Activated CD8-positive, alpha-beta memory T cell treated with anti-CD3 and anti-CD28 coated beads for 48 hours (primary cell): Measurements from ENCODE around the gene GTF3C5.
"Not testable (repeated sequence)": the region's sequence is repeated elsewhere in the genome, so short reads cannot be mapped to it uniquely, and the experiment has no call there.

Experiments
- DNase-seq, 3 experiments: peaks; one replicate each; pipeline ENCODE4 v3.0.0-alpha.2; 2020; ENCODE audit warnings: low read depth in 2 of 3, low spot score in 2 of 3

Gene GTF3C5

DNA sequence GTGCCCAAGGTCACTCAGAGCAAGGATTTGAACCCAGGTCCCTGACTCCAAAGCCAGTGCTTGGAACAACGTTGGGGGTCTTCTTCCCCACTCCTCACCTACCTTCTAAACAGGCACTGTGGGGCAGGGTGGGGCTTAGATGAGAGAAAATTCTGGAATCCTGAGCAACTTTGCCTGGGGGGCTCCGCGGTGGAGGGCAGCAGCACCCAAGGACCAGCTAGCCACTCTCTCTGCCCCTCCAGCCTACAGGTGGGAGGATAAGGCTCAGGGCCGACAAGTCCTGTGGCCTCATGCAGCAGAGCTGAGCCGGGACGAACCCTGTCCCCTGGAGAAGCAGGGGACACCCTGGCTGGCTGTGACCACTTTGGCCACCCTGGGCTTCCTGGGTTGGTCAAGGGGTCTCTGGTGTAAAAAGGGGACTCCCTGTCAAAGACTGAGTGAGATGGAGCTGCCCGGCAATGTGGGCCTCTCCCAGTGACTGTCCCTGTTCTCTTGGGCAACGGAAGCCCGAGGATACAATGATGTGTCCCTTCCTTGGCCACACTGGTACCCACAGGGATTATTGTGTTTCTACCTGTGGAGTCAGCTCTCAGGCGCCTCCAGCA is 57.5 kb downstream of the GTF3C5 start:
- no peak for DNase-seq

DNA sequence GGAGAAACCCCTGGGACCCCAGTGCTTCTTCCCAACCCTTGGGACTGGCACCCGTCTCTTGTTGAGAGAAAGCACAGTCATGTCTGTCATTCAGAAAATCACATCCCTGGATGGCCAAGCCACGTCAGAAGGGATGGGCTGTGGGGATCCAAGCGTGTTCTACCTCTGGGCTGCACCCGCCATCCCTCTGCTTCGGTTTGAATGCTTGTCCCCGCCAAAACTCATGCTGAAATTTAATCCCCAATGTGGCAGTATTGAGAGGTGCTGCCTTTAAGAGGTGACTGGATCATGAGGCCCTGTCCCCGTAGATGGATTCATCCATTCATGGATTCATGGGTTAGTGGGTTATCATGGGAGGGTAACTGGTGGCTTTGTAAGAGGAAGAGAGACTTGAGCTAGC is 58.0 kb downstream of the GTF3C5 start:
- DNase-seq = no peak

- no peak for DNase-seq
Measured at GRCh38 chr9:133089271-133089671, 58.5 kb downstream of the GTF3C5 start.

DNA sequence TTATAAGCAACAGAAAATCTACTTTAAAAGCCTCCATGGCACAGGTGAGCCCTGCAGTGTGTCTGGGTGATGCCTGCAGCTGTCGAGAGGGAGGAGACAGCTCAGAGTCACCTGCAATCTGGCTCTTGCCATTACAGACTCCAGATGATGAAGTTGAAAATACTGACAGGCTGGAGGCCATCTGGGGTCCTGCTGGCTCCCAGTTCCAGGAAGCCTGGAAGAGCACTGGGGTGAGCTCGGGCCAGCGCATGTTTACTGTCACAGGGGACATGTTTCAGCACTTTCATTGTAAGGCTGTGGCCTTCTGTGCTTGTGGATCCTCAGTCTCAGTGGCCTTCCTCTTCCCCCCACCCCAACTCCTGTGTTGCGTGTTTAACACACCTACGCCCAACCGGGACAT is 59.4 kb downstream of the GTF3C5 start:
- no peak for DNase-seq

DNA sequence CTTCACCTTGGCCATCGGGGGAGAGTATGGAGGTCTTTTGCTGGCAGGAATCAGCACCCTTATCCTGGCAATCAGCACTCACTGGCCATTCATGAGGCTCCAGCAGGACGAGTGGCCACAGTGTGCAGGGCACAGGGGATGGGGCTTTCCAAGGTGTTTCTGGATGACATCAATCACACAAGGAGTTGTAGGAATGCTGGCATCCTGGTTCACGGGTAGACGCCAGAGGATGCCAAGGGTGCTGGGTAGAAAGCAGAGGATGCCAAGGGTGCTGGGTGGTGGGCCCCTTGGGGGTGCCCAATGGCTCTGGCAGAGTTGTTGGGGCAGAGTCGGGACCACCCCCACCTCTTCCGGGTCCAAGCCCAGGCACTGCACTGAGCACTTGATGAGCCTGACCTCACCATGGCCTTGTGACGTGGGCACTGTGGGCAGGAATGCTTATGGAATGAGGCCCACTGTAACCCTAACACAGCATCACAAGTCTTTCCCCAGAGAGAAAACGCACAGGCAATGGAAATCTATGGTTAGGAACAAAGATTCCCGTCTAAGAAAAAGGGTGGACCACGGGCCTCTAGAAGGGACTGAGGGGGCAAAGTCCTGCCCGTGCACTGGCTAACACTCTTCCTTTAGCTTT is 60.1 kb downstream of the GTF3C5 start:
- no peak for DNase-seq

- DNase-seq = not testable (repeated sequence)
Measured at GRCh38 chr9:133094351-133094750, 63.6 kb downstream of the GTF3C5 start.

- DNase-seq = no peak
Measured at GRCh38 chr9:133094842-133095393, 64.1 kb downstream of the GTF3C5 start.

- DNase-seq = no peak
Measured at GRCh38 chr9:133098104-133098754, 67.4 kb downstream of the GTF3C5 start.

GRCh38 chr9:133098871-133099270 is 68.1 kb downstream of the GTF3C5 start:
- DNase-seq = no peak

DNA sequence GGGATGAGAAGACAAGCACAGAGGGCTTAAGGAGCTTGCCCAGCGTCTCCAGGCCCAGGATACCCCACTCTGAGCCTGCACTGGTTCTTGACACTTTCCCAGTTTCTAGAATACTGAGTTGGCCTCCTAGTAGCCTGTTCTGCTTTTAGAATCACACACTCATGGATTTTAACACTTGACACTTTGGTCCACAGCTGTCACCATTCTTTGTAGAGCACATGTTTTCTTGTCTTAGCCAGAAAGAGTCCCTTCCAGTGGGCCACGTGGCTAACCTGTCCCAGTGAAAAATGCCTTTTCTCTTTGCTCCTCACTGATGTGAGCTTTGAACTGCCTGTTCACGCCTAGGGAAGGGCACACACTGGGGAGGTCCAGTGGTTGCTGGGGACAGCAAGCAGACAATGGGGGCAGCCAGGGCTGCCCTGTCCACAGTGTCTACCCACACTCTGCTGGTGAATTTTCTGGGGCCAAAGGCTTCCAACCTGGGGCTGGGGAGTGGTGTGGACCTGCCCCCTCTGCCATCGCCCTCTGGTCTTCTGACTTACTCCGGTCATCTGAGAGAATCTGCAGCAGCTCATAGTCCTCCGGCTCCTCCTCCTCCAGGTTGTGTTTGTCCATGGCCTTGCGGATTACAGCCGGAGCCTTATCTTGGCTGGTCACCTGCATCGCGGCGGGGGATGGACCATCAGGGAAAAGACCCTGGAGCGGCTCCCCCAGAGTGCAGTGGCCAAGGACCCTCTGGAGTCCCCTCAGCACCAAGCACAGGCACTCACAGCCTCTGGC is 69.1 kb downstream of the GTF3C5 start:
- no peak for DNase-seq

- no peak for DNase-seq
Measured at GRCh38 chr9:133100506-133101355, 69.9 kb downstream of the GTF3C5 start.

GRCh38 chr9:133101356-133102189 is 70.8 kb downstream of the GTF3C5 start:
- no peak for DNase-seq

DNA sequence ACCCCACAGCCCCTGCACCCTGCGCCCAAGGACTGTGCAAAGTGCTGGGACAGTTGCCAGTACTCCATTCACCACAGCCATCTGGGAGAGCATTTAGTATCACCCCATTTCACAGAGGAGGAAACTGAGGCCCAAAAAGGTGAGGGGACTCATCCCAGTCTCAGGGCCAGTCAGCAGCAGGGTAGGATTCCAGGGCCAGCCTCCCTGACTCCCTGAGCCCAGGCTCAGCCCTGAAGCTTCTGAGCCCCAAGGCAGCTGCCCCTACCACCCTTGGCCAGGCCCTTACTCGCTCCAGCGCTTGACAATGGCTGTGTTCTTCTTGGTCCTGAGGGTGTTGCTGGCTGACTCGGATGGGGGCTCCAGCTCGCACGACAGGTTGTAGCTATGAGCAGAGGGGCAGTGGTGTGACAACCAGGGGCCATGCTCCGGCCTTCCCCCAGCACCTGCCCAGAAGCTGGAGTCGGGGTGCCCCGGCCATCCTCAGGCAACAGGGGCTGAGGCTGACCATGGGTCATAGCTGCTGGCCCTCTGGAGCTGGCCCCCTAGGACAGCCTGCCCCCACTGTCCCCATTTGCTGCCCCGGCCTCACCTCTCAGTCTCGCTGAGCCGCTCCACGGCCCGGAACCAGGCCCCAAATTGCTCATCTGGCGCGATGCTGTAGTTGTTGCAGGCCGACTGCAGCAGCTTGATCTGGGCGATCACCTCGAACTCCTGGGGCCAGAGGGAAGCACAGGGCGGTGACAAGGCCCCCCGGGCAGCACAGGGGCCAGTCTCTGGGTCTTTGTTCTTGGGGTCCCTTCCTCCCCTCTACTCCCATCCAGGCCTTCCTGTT is 71.6 kb downstream of the GTF3C5 start:
- no peak for DNase-seq

DNA sequence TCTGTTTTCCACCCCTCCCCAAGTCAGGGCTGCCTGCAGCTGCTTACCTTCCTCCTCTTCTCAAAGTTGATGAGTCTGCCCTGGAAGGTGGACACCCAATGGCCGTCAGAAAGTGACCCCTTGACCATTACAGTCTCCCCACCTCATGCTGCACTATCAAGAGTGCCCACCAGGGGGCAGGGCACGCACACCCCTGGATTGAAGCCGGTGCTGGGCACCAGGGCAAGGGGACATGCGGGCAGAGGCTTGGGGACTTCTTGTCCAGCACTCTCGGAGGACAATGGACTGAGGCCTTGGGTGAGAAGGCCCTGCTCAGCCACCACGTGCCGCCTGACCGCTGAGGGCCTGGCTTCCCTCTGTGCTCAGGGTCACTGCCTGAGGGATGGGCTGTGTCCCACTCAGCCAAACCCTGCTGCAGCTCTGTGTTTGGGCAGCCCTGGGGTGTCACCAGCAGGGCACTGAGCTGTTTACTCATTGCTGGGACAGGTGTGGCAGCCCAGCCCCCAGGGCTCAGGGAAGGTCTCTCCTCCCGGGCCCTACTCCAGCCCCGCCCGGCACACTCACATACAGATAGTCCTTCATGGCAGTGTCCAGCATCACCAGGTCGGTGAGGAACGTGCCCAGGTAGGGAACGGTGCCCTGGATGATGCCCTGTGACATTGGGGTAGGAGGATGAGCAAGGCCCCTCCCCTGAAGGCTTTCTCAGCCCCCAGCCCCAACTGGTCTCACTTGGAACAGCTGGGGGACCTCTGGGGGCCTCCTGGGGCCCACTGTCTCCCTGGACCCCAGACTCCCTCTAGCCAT is 72.6 kb downstream of the GTF3C5 start:
- no peak for DNase-seq

- no peak for DNase-seq
Measured at GRCh38 chr9:133103987-133104505, 73.2 kb downstream of the GTF3C5 start.

DNA sequence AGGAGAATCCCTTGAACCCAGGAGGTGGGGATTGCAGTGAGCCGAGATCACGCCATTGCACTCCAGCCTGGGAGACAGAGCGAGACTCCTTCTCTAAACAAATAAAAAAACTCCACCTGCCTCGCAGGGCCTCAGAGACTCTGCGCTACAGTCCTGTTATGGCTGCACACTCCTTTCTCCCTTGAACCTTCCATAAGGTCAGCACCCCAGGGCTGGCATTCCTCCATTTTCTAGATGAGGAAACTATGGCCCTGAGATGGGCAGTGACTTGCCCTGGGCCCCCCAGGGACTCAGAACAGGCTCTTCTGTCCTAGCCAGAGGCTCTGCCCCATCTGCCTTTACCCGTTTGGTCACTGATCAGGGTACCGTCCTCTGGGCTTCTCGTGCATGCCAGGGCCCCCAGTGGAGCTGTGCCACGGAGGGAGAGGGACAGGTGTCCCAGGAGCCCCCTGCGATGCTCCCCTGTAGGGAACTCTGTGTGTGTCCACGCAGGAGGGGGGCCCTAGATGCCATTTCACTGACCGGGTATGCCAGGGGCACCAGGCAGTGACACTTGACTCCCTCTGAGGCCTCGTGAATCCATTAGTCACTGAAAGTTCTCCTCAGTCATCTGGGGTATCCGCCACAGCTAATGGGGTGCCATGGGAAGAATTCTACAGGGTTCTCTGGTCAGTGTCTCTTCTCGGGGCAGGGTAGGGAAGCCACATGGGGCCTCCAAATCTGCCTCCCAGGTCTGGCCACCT is 74.1 kb downstream of the GTF3C5 start:
- no peak for DNase-seq

GRCh38 chr9:133105461-133105770 is 74.6 kb downstream of the GTF3C5 start:
- no peak for DNase-seq
